GM12878 (cell line): ENCODE measurements around the gene MYO1E. TPM values are rescaled to one million over a fixed set of nuclear protein-coding genes. Genes with fewer than 3 reads are reported as not detected.

ENCODE experiments used
- ATAC-seq: fragments of 200-7000 bp; cut with Tn5 transposase; 3 replicates; pipeline ENCODE4 v1.9.1; 2020; ENCODE audit warnings: mild to moderate bottlenecking, moderate library complexity
- BruUV-seq: library from RNA; stranded (reverse); fragments of 400-500 nt; replicated peaks from 2 replicates; lab custom pipeline; 2021; lab: Mats Ljungman, UMichigan
- CTCF ChIA-PET: fragments of 300-600 bp; sonication (Branson Sonifier 250); formaldehyde crosslinking; extraction: SDS; loops from one replicate; lab custom pipeline; 2021; ENCODE audit warnings: inconsistent platforms; lab: Yijun Ruan, JAX
- POLR2A ChIA-PET: fragments of 350-600 bp; formaldehyde crosslinking; extraction: SDS; loops from one replicate; lab custom pipeline; 2021; ENCODE audit warnings: inconsistent platforms; lab: Charles Lee
- RAD21 ChIA-PET: fragments of 300-600 bp; sonication (Branson Sonifier 250); formaldehyde crosslinking; loops from one replicate; lab custom pipeline; 2023; ENCODE audit warnings: antibody characterized with exemption; ENCODE audit not compliant: unreplicated experiment; lab: Charles Lee
- SMC1A ChIA-PET: fragments of 300-600 bp; sonication (Branson Sonifier 250); formaldehyde crosslinking; loops from one replicate; lab custom pipeline; 2023; ENCODE audit not compliant: unreplicated experiment, uncharacterized antibody; lab: Charles Lee
- DNase-seq: peaks from one replicate; pipeline ENCODE4 v3.0.0-alpha.2; 2011; ENCODE audit warnings: low read depth, low spot score
- FAIRE-seq: peaks from 3 replicates; lab custom pipeline; 2011; peaks lifted over from hg19 to GRCh38; lab: Jason Lieb, UNC
- H2AFZ ChIP-seq: 2 replicates; pipeline ENCODE4 v1.6.0; 2011; ENCODE audit warnings: low read depth, low read length, control low read depth; ENCODE audit not compliant: control insufficient read depth
- H3K27ac ChIP-seq: 2 replicates; pipeline ENCODE4 v1.5.1; 2011; ENCODE audit warnings: control low read depth; ENCODE audit not compliant: control insufficient read depth, insufficient read depth
- H3K27me3 ChIP-seq, 2 experiments: replicated peaks in 1 of 2; 2 replicates each; pipeline versions ENCODE4 v1.6.0 to v1.6.1; 2011; ENCODE audit warnings: low read length in 1 of 2; ENCODE audit not compliant: control insufficient read depth in 2 of 2, insufficient read depth in 2 of 2
- H3K36me3 ChIP-seq, 2 experiments: 2 replicates each; pipeline ENCODE4 v1.5.1; 2011; ENCODE audit warnings: low read length in 1 of 2; ENCODE audit not compliant: control insufficient read depth in 2 of 2, insufficient read depth in 2 of 2
- H3K4me1 ChIP-seq: 2 replicates; pipeline ENCODE4 v1.6.1; 2011; ENCODE audit warnings: mild to moderate bottlenecking, low read length, moderate library complexity, mixed read lengths; ENCODE audit not compliant: control insufficient read depth, insufficient read depth
- H3K4me2 ChIP-seq: 2 replicates; pipeline ENCODE4 v1.6.0; 2011; ENCODE audit warnings: control low read depth; ENCODE audit not compliant: control insufficient read depth, insufficient read depth
- H3K4me3 ChIP-seq: fragments of 200-600 bp; sonication (generic); 2 replicates; pipeline ENCODE4 v1.5.1; 2016
- H3K79me2 ChIP-seq: 2 replicates; pipeline ENCODE4 v1.6.0; 2011; ENCODE audit warnings: low read length; ENCODE audit not compliant: control insufficient read depth, insufficient read depth
- H3K9ac ChIP-seq: 2 replicates; pipeline ENCODE4 v1.8.0; 2011; ENCODE audit warnings: low read length, control low read depth, mixed read lengths; ENCODE audit not compliant: control insufficient read depth, insufficient read depth
- H3K9me3 ChIP-seq: replicated peaks from 3 replicates; pipeline ENCODE4 v1.5.1; 2011; ENCODE audit warnings: mild to moderate bottlenecking, low read length; ENCODE audit not compliant: control insufficient read depth, insufficient read depth
- H4K20me1 ChIP-seq: 2 replicates; pipeline ENCODE4 v1.6.0; 2011; ENCODE audit not compliant: control insufficient read depth, insufficient read depth
- CHD2 ChIP-seq: IDR thresholded peaks from 2 replicates; pipeline ENCODE4 v1.6.1; 2011; ENCODE audit warnings: low read depth, low read length, improper control_type of control experiment, borderline replicate concordance
- CREM ChIP-seq: IDR thresholded peaks from 2 replicates; pipeline ENCODE4 v1.6.1; 2014; ENCODE audit warnings: antibody characterized with exemption, low read depth
- ESRRA ChIP-seq: IDR thresholded peaks from 2 replicates; pipeline ENCODE4 v1.6.1; 2012; ENCODE audit warnings: mild to moderate bottlenecking, low read length, improper control_type of control experiment
- IRF4 ChIP-seq: IDR thresholded peaks from 2 replicates; pipeline ENCODE4 v1.6.1; 2011; ENCODE audit warnings: low read depth, low read length
- MEF2A ChIP-seq: IDR thresholded peaks from 2 replicates; pipeline ENCODE4 v1.6.1; 2011; ENCODE audit warnings: low read depth, mild to moderate bottlenecking, low read length, moderate library complexity; ENCODE audit not compliant: insufficient read depth
- NR2F1 ChIP-seq: fragments of 450-650 bp; conservative IDR thresholded peaks from 2 replicates; pipeline ENCODE4 v1.6.1; 2017; ENCODE audit warnings: mild to moderate bottlenecking
- PML ChIP-seq: IDR thresholded peaks from 2 replicates; pipeline ENCODE4 v1.6.1; 2012; ENCODE audit warnings: low read length, inconsistent platforms
- RB1 ChIP-seq: fragments of 450-650 bp; formaldehyde crosslinking; IDR thresholded peaks from 2 replicates; pipeline ENCODE4 v1.6.1; 2017; ENCODE audit warnings: mild to moderate bottlenecking, borderline replicate concordance
- RBBP5 ChIP-seq: fragments of 200-600 bp; sonication (generic); conservative IDR thresholded peaks from 2 replicates; pipeline ENCODE4 v1.6.1; 2016
- RUNX3 ChIP-seq: IDR thresholded peaks from 2 replicates; pipeline ENCODE4 v1.6.1; 2012; ENCODE audit warnings: low read length, inconsistent platforms
- SIN3A ChIP-seq: IDR thresholded peaks from 2 replicates; pipeline ENCODE4 v1.6.1; 2012; ENCODE audit warnings: low read depth, low read length, improper control_type of control experiment
- SMAD1 ChIP-seq: fragments of 450-650 bp; IDR thresholded peaks from 2 replicates; pipeline ENCODE4 v1.6.1; 2018; ENCODE audit warnings: mild to moderate bottlenecking, low read depth; ENCODE audit not compliant: partially characterized antibody
- SMARCA5 ChIP-seq: fragments of 450-650 bp; IDR thresholded peaks from 2 replicates; pipeline ENCODE4 v1.6.1; 2017; ENCODE audit warnings: mild to moderate bottlenecking
- SPI1 ChIP-seq: IDR thresholded peaks from 2 replicates; pipeline ENCODE4 v1.6.1; 2011; ENCODE audit warnings: low read depth, mild to moderate bottlenecking, low read length, moderate library complexity, borderline replicate concordance; ENCODE audit not compliant: insufficient read depth
- TARDBP ChIP-seq: IDR thresholded peaks from 2 replicates; pipeline ENCODE4 v1.6.1; 2016; ENCODE audit warnings: borderline replicate concordance
- WGBS: methylation state at CpG from one replicate; pipeline ENCODE4 v1.1.6; 2016; ENCODE audit warnings: low lambda C conversion rate; ENCODE audit not compliant: insufficient replicate concordance, insufficient coverage; ENCODE audit errors: missing lambda C conversion rate; 5-methylcytosine and 5-hydroxymethylcytosine counted together
- in situ Hi-C: fragments of 300-500 bp; cut with MboI; formaldehyde crosslinking; loops from 9 replicates; pipeline ENCODE4 v1.14.3; 2018; ENCODE audit warnings: mixed read lengths
- intact Hi-C: fragments of 100-400 bp; cut with micrococcal nuclease; formaldehyde crosslinking; loops from one replicate; pipeline ENCODE4 v1.14.2; 2022; ENCODE audit not compliant: unreplicated experiment
- polyA plus RNA-seq, 11 experiments: library from polyadenylated mRNA; depleted of rRNA in 4 of 11; unstranded in 6 of 11; stranded (reverse) in 5 of 11; fragments of >200 nt; fragmentation: Nextera tagmentation in 4 of 11; fragmentation: Illumina TruSeq in 1 of 11; extraction: Ambion mirVana in 4 of 11; extraction: Trizol in 1 of 11; gene quantifications; 1 replicate in 1 of 11; 2 replicates in 10 of 11; pipeline versions ENCODE4 v1.2.1 to v1.2.3, GENCODE V29; 2011 to 2016; ENCODE audit warnings: inconsistent platforms in 2 of 11, missing spikeins in 2 of 11, low read depth in 1 of 11
- total RNA-seq, 4 experiments: library from RNA; depleted of rRNA in 3 of 4; stranded (reverse); fragments of >200 nt in 3 of 4; fragmentation: Illumina TruSeq in 1 of 4; extraction: Trizol in 1 of 4; gene quantifications; 2 replicates each; pipeline versions ENCODE4 v1.2.1 to v1.2.3, GENCODE V29; 2013 to 2021
- TF ChIP-seq, protein P1 (sequence below): IDR thresholded peaks from 2 replicates; pipeline ENCODE4 v1.6.1; 2012; ENCODE audit warnings: low read depth, low read length, improper control_type of control experiment
- TF ChIP-seq, protein P2 (sequence below): fragments of 450-650 bp; IDR thresholded peaks from 2 replicates; pipeline ENCODE4 v1.6.1; 2017; ENCODE audit warnings: antibody characterized with exemption, mild to moderate bottlenecking, moderate library complexity

Gene MYO1E
- total and polyA plus RNA-seq, 10 of the 15 experiments (the other 5 are each of a cell fraction or from before 2014, with no cell fraction given), result 10.3 to 266 (median 64.9) TPM

DNA sequence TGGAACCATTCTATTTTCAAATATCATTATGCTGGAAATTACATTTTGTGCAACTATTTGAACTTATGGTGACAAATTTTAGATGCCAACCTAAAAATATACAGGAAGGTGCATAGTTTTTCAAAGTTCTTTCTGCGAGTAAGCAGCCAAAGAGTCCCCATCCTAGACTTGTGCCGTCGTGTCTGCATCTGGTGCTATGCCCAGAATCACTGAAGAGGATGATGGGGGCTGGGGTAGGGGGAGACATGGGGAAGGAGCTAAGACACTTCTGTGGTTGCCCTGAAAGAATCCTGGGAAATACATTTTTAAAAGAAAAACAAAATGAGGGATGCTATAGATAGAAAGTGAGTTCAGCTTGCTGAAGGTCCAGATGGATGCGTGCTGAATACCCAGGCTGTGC, 44.1 kb upstream of the MYO1E start (continued):
- TF ChIP-seq, protein P1, sequence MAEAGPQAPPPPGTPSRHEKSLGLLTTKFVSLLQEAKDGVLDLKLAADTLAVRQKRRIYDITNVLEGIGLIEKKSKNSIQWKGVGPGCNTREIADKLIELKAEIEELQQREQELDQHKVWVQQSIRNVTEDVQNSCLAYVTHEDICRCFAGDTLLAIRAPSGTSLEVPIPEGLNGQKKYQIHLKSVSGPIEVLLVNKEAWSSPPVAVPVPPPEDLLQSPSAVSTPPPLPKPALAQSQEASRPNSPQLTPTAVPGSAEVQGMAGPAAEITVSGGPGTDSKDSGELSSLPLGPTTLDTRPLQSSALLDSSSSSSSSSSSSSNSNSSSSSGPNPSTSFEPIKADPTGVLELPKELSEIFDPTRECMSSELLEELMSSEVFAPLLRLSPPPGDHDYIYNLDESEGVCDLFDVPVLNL, result no peak
- TF ChIP-seq SMAD1 (no peak), ESRRA (no peak), NR2F1 (no peak), MEF2A (no peak), RBBP5 (no peak), PML (no peak)

DNA sequence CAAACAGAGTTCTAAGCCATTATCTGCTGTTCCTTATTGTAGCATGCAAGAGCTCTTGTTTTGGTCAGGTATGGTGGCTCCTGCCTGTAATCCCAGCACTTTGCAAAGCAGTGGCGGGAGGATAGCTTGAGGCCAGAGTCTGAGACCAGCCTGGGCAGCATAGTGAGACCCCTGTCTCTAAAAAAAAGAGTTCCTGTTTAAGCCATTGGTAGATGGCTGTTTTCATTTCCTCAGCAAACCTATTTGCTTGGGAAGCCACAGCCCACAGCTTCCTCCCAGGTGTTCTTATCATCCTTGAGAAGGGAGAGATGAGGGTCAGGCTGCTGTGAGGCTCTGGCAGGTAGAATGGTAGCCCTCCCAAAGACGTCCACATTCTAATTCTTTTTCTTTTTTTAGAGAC, 40.9 kb upstream of the MYO1E start:
- TF ChIP-seq RUNX3, result peak; percentile 52; the same call in 1 of the 2 replicates
- TF ChIP-seq, protein P2, sequence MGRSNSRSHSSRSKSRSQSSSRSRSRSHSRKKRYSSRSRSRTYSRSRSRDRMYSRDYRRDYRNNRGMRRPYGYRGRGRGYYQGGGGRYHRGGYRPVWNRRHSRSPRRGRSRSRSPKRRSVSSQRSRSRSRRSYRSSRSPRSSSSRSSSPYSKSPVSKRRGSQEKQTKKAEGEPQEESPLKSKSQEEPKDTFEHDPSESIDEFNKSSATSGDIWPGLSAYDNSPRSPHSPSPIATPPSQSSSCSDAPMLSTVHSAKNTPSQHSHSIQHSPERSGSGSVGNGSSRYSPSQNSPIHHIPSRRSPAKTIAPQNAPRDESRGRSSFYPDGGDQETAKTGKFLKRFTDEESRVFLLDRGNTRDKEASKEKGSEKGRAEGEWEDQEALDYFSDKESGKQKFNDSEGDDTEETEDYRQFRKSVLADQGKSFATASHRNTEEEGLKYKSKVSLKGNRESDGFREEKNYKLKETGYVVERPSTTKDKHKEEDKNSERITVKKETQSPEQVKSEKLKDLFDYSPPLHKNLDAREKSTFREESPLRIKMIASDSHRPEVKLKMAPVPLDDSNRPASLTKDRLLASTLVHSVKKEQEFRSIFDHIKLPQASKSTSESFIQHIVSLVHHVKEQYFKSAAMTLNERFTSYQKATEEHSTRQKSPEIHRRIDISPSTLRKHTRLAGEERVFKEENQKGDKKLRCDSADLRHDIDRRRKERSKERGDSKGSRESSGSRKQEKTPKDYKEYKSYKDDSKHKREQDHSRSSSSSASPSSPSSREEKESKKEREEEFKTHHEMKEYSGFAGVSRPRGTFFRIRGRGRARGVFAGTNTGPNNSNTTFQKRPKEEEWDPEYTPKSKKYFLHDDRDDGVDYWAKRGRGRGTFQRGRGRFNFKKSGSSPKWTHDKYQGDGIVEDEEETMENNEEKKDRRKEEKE, result no peak
- TF ChIP-seq TARDBP, result no peak
- TF ChIP-seq RB1, result no peak
- 0 out of 2 replicates have a peak, but pooled peaks have one; percentile 83 for TF ChIP-seq SMARCA5
- TF ChIP-seq CREM, result no peak
- no peak for TF ChIP-seq SIN3A
- peak; percentile 45; the same call in 1 of the 2 replicates for TF ChIP-seq SPI1
- no peak for TF ChIP-seq IRF4
- no peak for TF ChIP-seq CHD2
- Histone ChIP-seq H3K79me2 (peaks cover 7% of the 10 kb centered on the region; the same call in 1 of the 2 replicates), H3K4me2 (peak overlapping the region; percentile 93; the same call in 1 of the 2 replicates), H3K27me3 (no peaks in the 10 kb centered on the region), H3K4me3 (no peak overlapping the region), H3K4me1 (peaks cover 46% of the 10 kb centered on the region), H3K9ac (no peak overlapping the region), H2AFZ (no peak overlapping the region), H3K36me3 (no peaks in the 10 kb centered on the region), H3K27ac (peak overlapping the region; percentile 52; the same call in 1 of the 2 replicates), H3K9me3 (no peaks in the 10 kb centered on the region), H4K20me1 (no peaks in the 10 kb centered on the region)
- in situ Hi-C loops, result loop anchor here (5.0 kb wide), 1 partner anchor 171 kb away; no protein-coding TSS in a partner anchor
- SMC1A ChIA-PET, result interaction anchor here (0.8 to 7.8 kb wide), 29 partner anchors 12 to 457 kb away, joined by 3 to 91 read pairs (median 5); no protein-coding TSS in a partner anchor
- RAD21 ChIA-PET, result interaction anchor here (0.6 to 7.5 kb wide), 19 partner anchors 9 to 457 kb away, joined by 3 to 99 read pairs (median 6); partner anchors contain the start of gene MYO1E
- ATAC-seq (no peak), FAIRE-seq (no peak), DNase-seq (no peak)
- POLR2A ChIA-PET, result interaction anchor here (0.7 to 2.1 kb wide), 5 partner anchors 69 to 432 kb away, joined by 3 to 9 read pairs (median 3); no protein-coding TSS in a partner anchor
- CTCF ChIA-PET, result interaction anchor here (1.2 to 5.0 kb wide), 17 partner anchors 29 to 457 kb away, joined by 3 to 83 read pairs (median 9); no protein-coding TSS in a partner anchor
- no TSS peak for BruUV-seq
- intact Hi-C loops, result loop anchor here (1.0 to 10.0 kb wide), 6 partner anchors 25 to 429 kb away; partner anchors contain the start of genes FAM81A, MYO1E and RNF111
- 50% methylated on average over 2 of the region's 2 CpGs for WGBS
